H9 (cell line): Measurements from ENCODE around the gene KRT78. TPM values are rescaled to one million over a fixed set of nuclear protein-coding genes. Genes with fewer than 3 reads are reported as not detected.

Source experiments
- DNase-seq: peaks from one replicate; pipeline ENCODE4 v3.0.0-alpha.2; 2017
- H2AFZ ChIP-seq: one replicate; pipeline ENCODE4 v1.6.1; 2013; ENCODE audit warnings: mild to moderate bottlenecking, low read length, control low read depth, moderate library complexity
- H2AK5ac ChIP-seq: 2 replicates; pipeline ENCODE4 v1.6.1; 2013; ENCODE audit warnings: low read length, control low read depth, mixed read lengths; ENCODE audit not compliant: insufficient read length
- H2BK120ac ChIP-seq: one replicate; pipeline ENCODE4 v1.6.1; 2013; ENCODE audit warnings: low read depth, mild to moderate bottlenecking, low read length, control low read depth, inconsistent platforms; ENCODE audit not compliant: poor library complexity, severe bottlenecking
- H2BK12ac ChIP-seq: 2 replicates; pipeline ENCODE4 v1.6.1; 2013; ENCODE audit warnings: low read length, control low read depth, mixed read lengths, low read depth; ENCODE audit not compliant: insufficient read length
- H2BK15ac ChIP-seq: 2 replicates; pipeline ENCODE4 v1.6.1; 2013; ENCODE audit warnings: low read depth, low read length, control low read depth
- H2BK20ac ChIP-seq: one replicate; pipeline ENCODE4 v1.6.1; 2013; ENCODE audit warnings: low read depth, mild to moderate bottlenecking, low read length, control low read depth, inconsistent platforms; ENCODE audit not compliant: poor library complexity, severe bottlenecking
- H2BK5ac ChIP-seq: 2 replicates; pipeline ENCODE4 v1.6.1; 2013; ENCODE audit warnings: low read length, control low read depth, mixed read lengths; ENCODE audit not compliant: insufficient read length
- H3K14ac ChIP-seq: 2 replicates; pipeline ENCODE4 v1.6.1; 2013; ENCODE audit warnings: low read length, control low read depth; ENCODE audit not compliant: insufficient read depth
- H3K18ac ChIP-seq: 2 replicates; pipeline ENCODE4 v1.6.1; 2013; ENCODE audit warnings: low read depth, mild to moderate bottlenecking, mixed read lengths, low read length, control low read depth; ENCODE audit not compliant: insufficient read length
- H3K23ac ChIP-seq: 2 replicates; pipeline ENCODE4 v1.6.1; 2013; ENCODE audit warnings: low read length, control low read depth, mixed read lengths, low read depth; ENCODE audit not compliant: insufficient read length
- H3K23me2 ChIP-seq: 2 replicates; pipeline ENCODE4 v1.6.1; 2013; ENCODE audit warnings: low read depth, mild to moderate bottlenecking, mixed read lengths, low read length, control low read depth; ENCODE audit not compliant: insufficient read length, poor library complexity, severe bottlenecking
- H3K27ac ChIP-seq: 2 replicates; pipeline ENCODE4 v1.5.1; 2013; ENCODE audit warnings: low read length, control low read depth, mixed read lengths, low read depth; ENCODE audit not compliant: insufficient read length
- H3K27me3 ChIP-seq: 2 replicates; pipeline ENCODE4 v1.6.1; 2013; ENCODE audit warnings: low read length, control low read depth, inconsistent platforms; ENCODE audit not compliant: insufficient read depth
- H3K4ac ChIP-seq: 2 replicates; pipeline ENCODE4 v1.6.1; 2013; ENCODE audit warnings: low read depth, mild to moderate bottlenecking, control low read depth, inconsistent platforms, low read length, moderate library complexity
- H3K4me1 ChIP-seq: 2 replicates; pipeline ENCODE4 v1.6.1; 2013; ENCODE audit warnings: low read length, control low read depth, inconsistent platforms; ENCODE audit not compliant: insufficient read depth
- H3K4me2 ChIP-seq: 2 replicates; pipeline ENCODE4 v1.6.1; 2013; ENCODE audit warnings: low read length, control low read depth, mixed read lengths; ENCODE audit not compliant: insufficient read length, insufficient read depth
- H3K56ac ChIP-seq: 2 replicates; pipeline ENCODE4 v1.6.1; 2013; ENCODE audit warnings: low read depth, mild to moderate bottlenecking, mixed read lengths, low read length, control low read depth; ENCODE audit not compliant: insufficient read length
- H3K79me1 ChIP-seq: 2 replicates; pipeline ENCODE4 v1.6.1; 2013; ENCODE audit warnings: low read depth, mild to moderate bottlenecking, moderate library complexity, low read length, control low read depth, inconsistent platforms; ENCODE audit not compliant: insufficient read depth, poor library complexity, severe bottlenecking
- H3K79me2 ChIP-seq: 2 replicates; pipeline ENCODE4 v1.6.1; 2013; ENCODE audit warnings: low read length, control low read depth, inconsistent platforms; ENCODE audit not compliant: insufficient read depth
- H3K9ac ChIP-seq: 2 replicates; pipeline ENCODE4 v1.6.1; 2013; ENCODE audit warnings: low read length, control low read depth, mixed read lengths; ENCODE audit not compliant: insufficient read length; ENCODE audit errors: extremely low read depth
- H3K9me3 ChIP-seq: one replicate; pipeline ENCODE4 v1.6.1; 2013; ENCODE audit warnings: low read depth, low read length, inconsistent platforms; ENCODE audit not compliant: control insufficient read depth
- H3T11ph ChIP-seq: one replicate; pipeline ENCODE4 v1.6.1; 2013; ENCODE audit warnings: mild to moderate bottlenecking, low read length, control low read depth, inconsistent platforms
- H4K20me1 ChIP-seq: one replicate; pipeline ENCODE4 v1.6.1; 2013; ENCODE audit not compliant: control insufficient read depth, insufficient read length, insufficient read depth
- H4K5ac ChIP-seq: 2 replicates; pipeline ENCODE4 v1.6.1; 2013; ENCODE audit warnings: low read depth, mild to moderate bottlenecking, mixed read lengths, low read length, control low read depth; ENCODE audit not compliant: insufficient read length
- H4K8ac ChIP-seq: replicated peaks from 2 replicates; pipeline ENCODE4 v1.6.1; 2013; ENCODE audit warnings: low read length, control low read depth, mixed read lengths, low read depth; ENCODE audit not compliant: insufficient read length
- H4K91ac ChIP-seq: 2 replicates; pipeline ENCODE4 v1.6.1; 2013; ENCODE audit warnings: low read depth, mild to moderate bottlenecking, moderate library complexity, mixed read lengths, low read length, control low read depth; ENCODE audit not compliant: insufficient read length
- H3K27ac Mint-ChIP-seq, 3 experiments: 2 replicates in 2 of 3; 3 replicates in 1 of 3; pipeline ENCODE4 v1.8.0; 2020 to 2021; ENCODE audit warnings: mixed read lengths in 3 of 3, mild to moderate bottlenecking in 1 of 3, moderate library complexity in 1 of 3
- H3K27me3 Mint-ChIP-seq: 2 replicates; pipeline ENCODE4 v1.8.0; 2021; ENCODE audit warnings: low read depth, mild to moderate bottlenecking, moderate library complexity, mixed read lengths
- H3K36me3 Mint-ChIP-seq, 3 experiments: 2 replicates in 2 of 3; 3 replicates in 1 of 3; pipeline ENCODE4 v1.8.0; 2020 to 2021; ENCODE audit warnings: low read depth in 3 of 3, mixed read lengths in 3 of 3; ENCODE audit not compliant: insufficient read depth in 1 of 3
- H3K4me1 Mint-ChIP-seq, 2 experiments: 2 replicates each; pipeline ENCODE4 v1.8.0; 2020; ENCODE audit warnings: mixed read lengths in 2 of 2
- H3K4me3 Mint-ChIP-seq, 2 experiments: 2 replicates in 1 of 2; 3 replicates in 1 of 2; pipeline ENCODE4 v1.8.0; 2020 to 2021; ENCODE audit warnings: mild to moderate bottlenecking in 2 of 2, mixed read lengths in 2 of 2, moderate library complexity in 1 of 2
- H3K9me3 Mint-ChIP-seq, 2 experiments: 2 replicates in 1 of 2; 3 replicates in 1 of 2; pipeline ENCODE4 v1.8.0; 2020; ENCODE audit warnings: mild to moderate bottlenecking in 2 of 2, mixed read lengths in 2 of 2, moderate library complexity in 1 of 2
- WGBS: extraction: QIAGEN DNeasy Blood & Tissue Kit; methylation state at CpG from one replicate; pipeline ENCODE4 v1.1.7; 2013; ENCODE audit warnings: missing lambda C conversion rate, low lambda C conversion rate, mixed read lengths; ENCODE audit not compliant: insufficient read length; ENCODE audit errors: extremely low coverage; 5-methylcytosine and 5-hydroxymethylcytosine counted together
- total RNA-seq: library from RNA; stranded (reverse); gene quantifications from 2 replicates; pipeline ENCODE4 v1.2.1, GENCODE V29; 2021
- TF ChIP-seq, protein P1 (sequence below): fragments of 200-600 bp; sonication (generic); conservative IDR thresholded peaks from 3 replicates; pipeline ENCODE4 v1.8.0; 2021; ENCODE audit warnings: antibody characterized with exemption, mild to moderate bottlenecking

KRT78 gene
- total RNA-seq, 1 experiment from 2014 or later = not detected

DNA sequence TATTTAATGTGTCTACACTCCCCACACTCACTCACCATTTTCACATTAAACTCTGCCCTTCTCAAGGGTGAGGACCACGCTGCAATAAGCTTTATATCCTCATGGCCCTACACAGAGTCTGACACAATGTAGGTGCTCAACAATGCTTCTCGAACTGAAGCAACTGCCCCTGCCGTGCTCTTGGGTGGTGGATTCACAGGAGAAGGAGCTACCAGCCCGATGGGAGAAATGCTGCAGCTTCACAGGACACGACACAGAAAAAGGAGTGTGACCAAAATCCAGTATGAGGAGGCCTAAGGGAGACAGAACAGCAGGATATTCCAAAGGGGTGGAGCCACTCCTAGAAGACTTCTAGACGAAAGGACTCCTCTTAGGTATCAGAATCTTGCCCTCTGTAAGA is 46.4 kb downstream of the KRT78 start:
- no peak overlapping the region for H3K27ac ChIP-seq
- H3K27ac Mint-ChIP-seq = no peak overlapping the region
- no peak overlapping the region for H3K18ac ChIP-seq
- H3K4ac ChIP-seq = no peak overlapping the region
- no peak overlapping the region for H3K9ac ChIP-seq
- H2BK120ac ChIP-seq = no peak overlapping the region
- no peaks in the 10 kb centered on the region for H3K9me3 Mint-ChIP-seq
- no peak overlapping the region for H3K4me2 ChIP-seq
- TF ChIP-seq, protein P1, sequence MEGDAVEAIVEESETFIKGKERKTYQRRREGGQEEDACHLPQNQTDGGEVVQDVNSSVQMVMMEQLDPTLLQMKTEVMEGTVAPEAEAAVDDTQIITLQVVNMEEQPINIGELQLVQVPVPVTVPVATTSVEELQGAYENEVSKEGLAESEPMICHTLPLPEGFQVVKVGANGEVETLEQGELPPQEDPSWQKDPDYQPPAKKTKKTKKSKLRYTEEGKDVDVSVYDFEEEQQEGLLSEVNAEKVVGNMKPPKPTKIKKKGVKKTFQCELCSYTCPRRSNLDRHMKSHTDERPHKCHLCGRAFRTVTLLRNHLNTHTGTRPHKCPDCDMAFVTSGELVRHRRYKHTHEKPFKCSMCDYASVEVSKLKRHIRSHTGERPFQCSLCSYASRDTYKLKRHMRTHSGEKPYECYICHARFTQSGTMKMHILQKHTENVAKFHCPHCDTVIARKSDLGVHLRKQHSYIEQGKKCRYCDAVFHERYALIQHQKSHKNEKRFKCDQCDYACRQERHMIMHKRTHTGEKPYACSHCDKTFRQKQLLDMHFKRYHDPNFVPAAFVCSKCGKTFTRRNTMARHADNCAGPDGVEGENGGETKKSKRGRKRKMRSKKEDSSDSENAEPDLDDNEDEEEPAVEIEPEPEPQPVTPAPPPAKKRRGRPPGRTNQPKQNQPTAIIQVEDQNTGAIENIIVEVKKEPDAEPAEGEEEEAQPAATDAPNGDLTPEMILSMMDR = no peak
- no peak overlapping the region for H3T11ph ChIP-seq
- no peak overlapping the region for H2AFZ ChIP-seq
- no peaks in the 10 kb centered on the region for H3K79me2 ChIP-seq
- no peak overlapping the region for H2BK15ac ChIP-seq
- peaks cover 3% of the 10 kb centered on the region for H4K20me1 ChIP-seq
- no peak overlapping the region for H2BK20ac ChIP-seq
- DNase-seq = no peak
- no peak overlapping the region for H3K4me3 Mint-ChIP-seq
- peaks cover 10% of the 10 kb centered on the region; the same call in 1 of the 2 replicates for H3K4me1 ChIP-seq
- H4K91ac ChIP-seq = no peak overlapping the region
- H2BK5ac ChIP-seq = no peak overlapping the region
- no CpG with 5 or more reads among the region's 6 CpGs for WGBS
- H3K36me3 Mint-ChIP-seq = no peaks in the 10 kb centered on the region
- H2BK12ac ChIP-seq = no peak overlapping the region
- H3K14ac ChIP-seq = no peak overlapping the region
- no peak overlapping the region for H3K23ac ChIP-seq
- no peak overlapping the region for H4K8ac ChIP-seq
- no peaks in the 10 kb centered on the region for H3K27me3 ChIP-seq
- H4K5ac ChIP-seq = no peak overlapping the region
- H3K4me1 Mint-ChIP-seq = peaks cover 38 to 44% of the 10 kb centered on the region in 2 experiments
- H3K56ac ChIP-seq = no peak overlapping the region
- H3K79me1 ChIP-seq = no peaks in the 10 kb centered on the region
- H3K27me3 Mint-ChIP-seq = no peaks in the 10 kb centered on the region; the same call in 1 of the 2 replicates
- no peaks in the 10 kb centered on the region for H3K9me3 ChIP-seq
- no peak overlapping the region for H2AK5ac ChIP-seq
- H3K23me2 ChIP-seq = no peaks in the 10 kb centered on the region
